NCI-H226 (cell line): Measurements from ENCODE around the gene CYB5R3.
"Not testable (repeated sequence)": the region's sequence is repeated elsewhere in the genome, so short reads cannot be mapped to it uniquely, and the experiment has no call there.

Experiments used
- DNase-seq: peaks from one replicate; pipeline ENCODE4 v3.0.0-alpha.2; 2015

Gene CYB5R3

DNA sequence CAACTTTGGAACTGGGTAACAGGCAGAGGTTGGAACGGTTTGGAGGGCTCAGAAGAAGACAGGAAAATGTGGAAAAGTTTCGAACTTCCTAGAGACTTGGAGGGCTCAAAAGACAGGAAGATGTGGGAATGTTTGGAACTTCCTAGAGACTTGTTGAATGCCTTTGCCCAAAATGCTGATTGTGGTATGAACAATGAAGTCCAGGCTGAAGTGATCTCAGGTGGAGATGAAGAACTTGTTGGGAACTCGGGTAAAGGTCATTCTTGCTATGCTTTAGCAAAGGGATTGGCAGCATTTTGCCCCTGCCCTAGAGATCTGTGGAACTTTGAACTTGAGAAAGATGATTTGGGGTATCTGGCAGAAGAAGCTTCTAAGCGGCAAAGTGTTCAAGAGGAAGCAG lies 28.7 kb upstream of the CYB5R3 start:
- not testable (repeated sequence) for DNase-seq

DNA sequence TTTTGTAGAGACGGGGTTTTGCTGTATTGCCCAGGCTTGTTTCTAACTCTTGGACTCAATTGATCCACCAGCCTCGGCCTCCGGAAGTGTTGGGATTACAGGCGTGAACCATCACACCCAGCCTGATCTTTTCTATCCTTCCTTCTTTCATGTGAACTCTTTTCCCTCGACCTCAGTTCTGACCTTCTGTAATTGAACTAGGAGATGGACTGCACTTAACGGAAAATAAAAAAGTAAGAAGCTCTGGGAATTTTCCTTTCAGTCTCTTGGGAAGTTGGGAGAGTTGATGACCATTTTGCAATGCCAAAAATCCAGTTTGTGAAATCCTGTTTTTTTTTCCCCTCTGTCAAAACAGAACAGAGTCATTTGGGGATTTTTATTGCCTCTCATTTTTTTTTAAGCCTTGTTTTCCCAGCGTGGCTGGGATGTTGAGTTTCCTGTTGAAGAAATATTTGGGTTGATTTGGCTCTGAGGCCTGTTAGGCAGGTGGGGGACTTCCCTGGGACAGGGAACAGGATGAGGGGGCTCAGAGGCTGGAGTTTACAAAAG lies 26.9 kb upstream of the CYB5R3 start:
- DNase-seq, result no peak

DNA sequence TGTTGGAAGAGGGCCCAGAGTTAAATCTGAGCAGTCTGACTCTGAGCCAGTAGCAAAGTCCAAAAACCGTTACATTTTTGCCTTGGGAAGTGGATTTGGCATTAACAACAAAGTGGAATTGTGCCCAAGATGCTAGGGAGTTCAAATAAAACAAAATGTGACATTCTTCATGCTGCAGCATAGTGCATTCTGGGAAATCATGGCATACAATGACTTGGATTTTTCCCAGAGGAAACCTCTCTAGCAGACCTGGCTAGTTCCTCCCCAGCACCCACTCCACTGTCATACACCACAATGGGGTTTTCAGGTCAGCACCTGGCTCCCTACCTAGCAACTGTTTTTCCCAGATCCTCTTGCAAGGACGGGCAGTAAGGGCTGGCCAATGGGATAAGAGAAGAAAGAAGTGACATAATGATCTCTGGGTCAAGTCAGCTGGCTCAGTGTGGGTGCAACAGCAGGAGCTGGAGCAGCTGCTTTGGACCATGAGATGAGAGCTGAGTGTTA lies 24.8 kb upstream of the CYB5R3 start:
- DNase-seq, result no peak

DNA sequence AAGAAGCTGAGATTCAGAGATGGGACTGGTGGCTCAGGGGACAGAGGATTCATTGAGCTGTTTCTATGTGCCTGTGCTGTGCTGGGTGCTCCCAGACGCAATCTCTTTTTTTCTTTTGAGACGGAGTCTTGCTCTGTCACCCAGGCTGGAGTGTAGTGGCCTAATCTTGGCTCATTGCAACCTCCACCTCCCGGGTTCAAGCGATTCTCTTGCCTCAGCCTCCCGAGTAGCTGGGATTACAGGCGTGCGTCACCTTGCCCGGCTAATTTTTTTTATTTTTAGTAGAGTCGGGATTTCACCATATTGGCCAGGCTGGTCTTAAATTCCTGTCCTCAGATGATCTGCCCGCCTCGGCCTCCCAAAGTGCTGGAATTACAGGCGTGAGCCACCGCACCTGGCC lies 23.9 kb upstream of the CYB5R3 start:
- not testable (repeated sequence) for DNase-seq

- DNase-seq, result peak; percentile 11
Measured at GRCh38 chr22:42670921-42671709, 21.9 kb upstream of the CYB5R3 start.

DNA sequence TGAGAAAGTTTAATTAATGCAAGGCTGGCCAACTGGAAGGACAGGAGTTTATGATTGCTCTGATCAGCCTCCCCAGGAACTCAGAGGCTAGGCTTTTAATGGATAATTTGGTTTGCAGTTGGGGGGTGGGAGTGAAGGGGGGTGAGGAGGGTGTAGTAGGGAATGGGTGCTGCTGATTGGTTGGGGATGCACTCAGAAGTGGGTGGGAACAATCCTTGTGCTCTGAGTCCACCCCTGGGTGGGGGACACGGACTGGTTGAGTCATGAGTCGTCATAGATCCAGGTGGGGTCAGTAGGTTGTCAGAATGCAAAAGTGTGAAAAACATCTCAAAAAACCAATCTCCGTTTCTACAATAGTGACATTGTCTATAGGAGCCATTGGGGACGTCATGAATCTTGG lies 20.9 kb upstream of the CYB5R3 start:
- DNase-seq, result no peak

- not testable (repeated sequence) for DNase-seq
Measured at GRCh38 chr22:42666393-42666792, 17.2 kb upstream of the CYB5R3 start.

GRCh38 chr22:42664976-42665831 lies 16.0 kb upstream of the CYB5R3 start:
- no peak for DNase-seq

GRCh38 chr22:42661985-42662831 lies 13.0 kb upstream of the CYB5R3 start:
- DNase-seq, result peak; percentile 13

DNA sequence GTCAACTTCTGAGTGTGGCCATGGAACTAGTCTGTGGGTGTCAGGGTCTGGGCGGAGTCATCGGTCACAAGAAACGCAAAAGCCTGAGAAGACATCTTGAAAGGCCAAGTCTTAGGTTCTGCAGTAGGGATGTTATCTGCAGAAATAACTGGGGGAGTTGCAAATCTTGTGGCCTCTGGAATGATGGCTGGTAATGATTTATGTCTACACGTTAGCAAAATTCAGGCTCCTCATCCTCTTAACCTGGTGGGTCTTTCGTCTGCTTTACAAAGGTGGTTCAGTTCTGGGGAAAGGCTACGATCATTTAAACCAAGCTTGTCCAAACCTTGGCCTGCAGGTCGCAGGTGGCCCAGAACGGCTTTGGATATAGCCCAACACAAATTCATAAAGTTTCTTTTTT lies 7.4 kb upstream of the CYB5R3 start:
- no peak for DNase-seq

GRCh38 chr22:42655693-42656092 lies 6.5 kb upstream of the CYB5R3 start:
- no peak for DNase-seq

GRCh38 chr22:42654436-42655073 lies 5.4 kb upstream of the CYB5R3 start:
- no peak for DNase-seq

DNA sequence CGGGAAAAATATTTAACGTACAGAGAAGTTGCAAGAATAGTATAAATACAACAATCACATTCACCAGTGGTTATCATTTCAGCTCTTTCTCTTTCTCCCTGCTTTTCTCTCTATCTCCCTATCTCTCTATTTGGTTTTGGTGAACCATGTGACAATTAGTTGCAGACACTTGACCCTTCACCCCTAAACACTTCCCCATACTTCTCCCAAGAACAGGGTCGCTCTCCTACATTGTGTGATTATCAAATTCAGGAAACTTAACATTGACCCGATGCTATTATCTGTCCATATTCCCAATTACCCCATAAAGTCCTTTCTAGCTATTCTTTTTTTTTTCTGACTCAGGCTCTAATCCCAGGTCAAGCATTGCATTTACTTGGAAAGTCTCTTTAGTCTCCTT lies 4.8 kb upstream of the CYB5R3 start:
- no peak for DNase-seq

- DNase-seq, result peak; percentile 31
Measured at GRCh38 chr22:42651134-42651533, 1.9 kb upstream of the CYB5R3 start.

DNA sequence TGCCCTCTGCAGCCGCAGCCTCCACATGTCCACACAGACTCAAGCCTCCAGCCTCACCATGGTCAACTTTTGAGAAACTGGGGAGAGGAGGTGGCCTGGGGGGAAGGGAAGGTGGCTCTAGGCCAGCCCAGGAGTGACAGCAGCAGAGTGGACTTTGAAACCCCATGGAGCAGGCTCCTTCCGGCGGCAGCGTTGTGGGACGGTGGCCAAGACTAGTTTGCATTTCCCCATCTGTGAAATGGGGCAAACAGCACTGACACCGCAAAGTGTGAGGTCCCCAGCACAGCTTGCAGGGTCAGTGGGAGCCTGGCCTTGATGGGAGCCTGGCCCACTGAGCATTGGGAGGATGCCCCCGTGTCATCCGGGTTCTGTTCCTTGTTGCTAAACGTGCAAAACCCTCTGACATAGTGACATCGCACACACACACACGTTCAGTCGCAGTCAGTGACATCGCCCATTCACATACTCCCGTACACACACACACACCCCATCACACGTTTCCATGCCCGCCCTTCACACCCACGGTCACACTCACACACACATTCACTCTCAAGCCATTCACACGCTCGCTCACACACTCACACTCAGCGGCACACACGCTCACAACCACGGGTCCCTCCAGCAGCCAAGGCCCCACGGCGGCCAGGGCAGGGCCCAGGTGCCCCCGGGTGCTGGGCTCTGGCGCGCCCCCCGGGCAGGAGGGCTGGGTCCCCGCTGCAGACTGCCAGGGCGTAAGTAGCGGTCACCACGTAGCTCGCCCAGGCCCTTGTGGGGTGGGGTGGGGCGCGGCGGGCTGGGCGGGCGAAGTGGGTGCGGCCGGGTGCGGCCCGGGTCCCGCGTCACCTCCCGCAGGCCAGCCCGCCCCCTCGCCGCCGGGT lies 585 bp downstream of the CYB5R3 start:
- DNase-seq, result peak; percentile 12

GRCh38 chr22:42648017-42648367 lies 1.2 kb downstream of the CYB5R3 start:
- no peak for DNase-seq

GRCh38 chr22:42646569-42647525 lies 2.3 kb downstream of the CYB5R3 start:
- peak; percentile 80 for DNase-seq

DNA sequence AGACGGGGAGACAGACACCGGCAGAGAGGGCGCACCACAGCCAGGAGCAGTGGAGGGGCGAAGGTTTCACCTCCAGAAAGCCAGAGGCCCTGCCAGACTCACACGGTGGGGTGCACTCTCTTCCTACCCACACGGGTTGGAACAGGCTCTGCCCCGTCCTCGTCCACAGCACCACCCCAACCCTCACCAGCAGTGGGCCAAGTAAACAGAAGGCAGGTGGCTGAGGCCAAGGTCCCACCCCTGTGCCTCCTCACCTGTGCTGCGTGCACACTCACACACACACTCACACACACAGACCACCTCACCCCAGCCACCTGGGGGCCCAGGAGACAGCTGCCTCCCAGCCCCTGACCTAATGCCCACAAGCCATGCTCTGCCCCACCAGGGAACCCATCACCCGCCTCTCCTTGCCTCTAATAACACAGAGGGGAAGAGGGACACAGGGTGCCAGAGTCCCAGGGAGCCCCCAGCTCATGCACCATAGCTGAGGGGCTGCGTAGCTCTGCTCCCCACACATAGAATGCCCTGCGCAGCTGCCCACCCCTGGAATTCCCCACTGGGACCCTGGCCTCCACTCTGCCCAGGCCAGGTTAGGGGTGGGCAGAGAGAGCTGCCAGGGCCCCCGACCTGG lies 3.1 kb downstream of the CYB5R3 start:
- DNase-seq, result no peak

DNA sequence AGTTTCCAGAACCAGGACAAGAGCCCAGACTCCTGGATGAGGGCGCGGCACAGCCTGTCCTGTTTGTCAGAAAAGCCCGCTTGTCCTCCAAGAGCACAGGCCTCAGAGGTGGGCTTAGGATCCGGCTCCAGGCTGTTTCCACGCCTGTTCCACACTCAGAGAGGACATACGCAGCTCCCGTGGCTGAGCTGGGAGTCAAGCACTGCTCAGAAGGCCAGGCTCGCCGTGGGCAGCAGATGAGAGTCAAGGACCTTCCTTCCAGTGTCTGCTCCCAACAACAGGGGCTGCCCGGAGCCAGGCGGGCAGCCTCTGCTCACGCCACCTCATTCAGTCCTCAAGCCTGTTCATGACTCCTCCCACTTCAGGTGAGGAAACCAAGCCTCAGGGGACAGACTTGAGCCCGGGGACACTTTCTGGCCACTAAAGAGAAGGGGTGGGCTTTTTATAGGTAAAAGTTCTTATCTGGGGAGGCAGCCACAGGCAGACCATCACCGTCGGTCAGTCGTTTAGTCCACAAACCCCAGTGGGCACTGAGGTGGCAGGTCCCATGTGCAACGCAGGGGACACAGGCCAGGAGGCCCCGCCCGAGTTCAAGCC lies 3.8 kb downstream of the CYB5R3 start:
- DNase-seq, result no peak
